CD14-positive monocyte (primary cell): ENCODE data around the gene GDF11. TPM values are rescaled to one million over a fixed set of nuclear protein-coding genes. Genes with fewer than 3 reads are reported as not detected.

Experiments
- DNase-seq, 3 donors: peaks; one replicate each; pipeline ENCODE4 v3.0.0-alpha.2; 2011 to 2022
- H2AFZ ChIP-seq: 2 replicates; pipeline ENCODE4 v1.6.0; 2012; ENCODE audit warnings: mild to moderate bottlenecking, low read depth, low read length, inconsistent platforms; ENCODE audit not compliant: insufficient read depth, poor library complexity, severe bottlenecking
- H3K27ac ChIP-seq, 2 donors: 1 replicate in 1 of 2; 2 replicates in 1 of 2; pipeline ENCODE4 v1.5.1; 2012 to 2013; ENCODE audit warnings: low read length in 2 of 2, control low read depth in 1 of 2, inconsistent platforms in 1 of 2, low read depth in 1 of 2, mild to moderate bottlenecking in 1 of 2
- H3K27me3 ChIP-seq, 2 donors: one replicate each; pipeline versions ENCODE4 v1.6.0 to v1.6.1; 2011 to 2013; ENCODE audit warnings: low read length in 2 of 2; ENCODE audit not compliant: control insufficient read depth in 2 of 2, insufficient read depth in 2 of 2
- H3K36me3 ChIP-seq, 2 donors: replicated peaks in 1 of 2; 1 replicate in 1 of 2; 2 replicates in 1 of 2; pipeline versions ENCODE4 v1.5.1 to v1.6.1; 2012 to 2013; ENCODE audit warnings: low read length in 2 of 2, control low read depth in 1 of 2, inconsistent platforms in 1 of 2, mild to moderate bottlenecking in 1 of 2; ENCODE audit not compliant: insufficient read depth in 2 of 2, control insufficient read depth in 1 of 2
- H3K4me1 ChIP-seq, 2 donors: 1 replicate in 1 of 2; 2 replicates in 1 of 2; pipeline versions ENCODE4 v1.5.1 to v1.6.1; 2012 to 2013; ENCODE audit warnings: low read length in 2 of 2, control low read depth in 1 of 2, inconsistent platforms in 1 of 2, mild to moderate bottlenecking in 1 of 2, moderate library complexity in 1 of 2; ENCODE audit not compliant: insufficient read depth in 2 of 2, control insufficient read depth in 1 of 2
- H3K4me2 ChIP-seq: replicated peaks from 2 replicates; pipeline ENCODE3; 2012; ENCODE audit warnings: low read length, moderate library complexity, mild to moderate bottlenecking; ENCODE audit not compliant: poor library complexity, severe bottlenecking; ENCODE audit errors: extremely low read depth
- H3K4me3 ChIP-seq, 3 experiments: fragments of 200-600 bp in 1 of 3; sonication (generic) in 1 of 3; replicated peaks in 1 of 3; 1 replicate in 2 of 3; 2 replicates in 1 of 3; pipeline ENCODE4 v1.5.1; 2011 to 2013; ENCODE audit warnings: low read length in 3 of 3, mild to moderate bottlenecking in 3 of 3, control low read depth in 2 of 3, low read depth in 2 of 3, inconsistent platforms in 1 of 3, moderate library complexity in 1 of 3
- H3K79me2 ChIP-seq: 2 replicates; pipeline ENCODE4 v1.6.0; 2012; ENCODE audit warnings: mild to moderate bottlenecking, control low read depth, inconsistent platforms, low read length, moderate library complexity; ENCODE audit not compliant: insufficient read depth
- H3K9ac ChIP-seq: 2 replicates; pipeline ENCODE4 v1.6.0; 2017; ENCODE audit warnings: low read length, mild to moderate bottlenecking; ENCODE audit not compliant: insufficient read depth, poor library complexity, severe bottlenecking
- H3K9me3 ChIP-seq, 2 donors: replicated peaks in 1 of 2; 1 replicate in 1 of 2; 2 replicates in 1 of 2; pipeline versions ENCODE4 v1.5.1 to v1.6.1; 2012 to 2013; ENCODE audit warnings: low read length in 2 of 2, control low read depth in 1 of 2; ENCODE audit not compliant: control insufficient read depth in 1 of 2, insufficient read depth in 1 of 2
- H4K20me1 ChIP-seq: 2 replicates; pipeline ENCODE4 v1.6.0; 2012; ENCODE audit warnings: mild to moderate bottlenecking, low read length, control low read depth, moderate library complexity; ENCODE audit not compliant: insufficient read depth
- H3K27ac Mint-ChIP-seq, 7 donors: one replicate each; pipeline ENCODE4 v1.8.0; 2020; ENCODE audit warnings: mild to moderate bottlenecking in 7 of 7, mixed read lengths in 7 of 7, moderate library complexity in 6 of 7, inconsistent platforms in 2 of 7
- H3K27me3 Mint-ChIP-seq, 3 donors: one replicate each; pipeline ENCODE4 v1.8.0; 2021 to 2022; ENCODE audit warnings: low read depth in 3 of 3, mild to moderate bottlenecking in 3 of 3, mixed read lengths in 3 of 3, moderate library complexity in 3 of 3, inconsistent platforms in 1 of 3
- H3K36me3 Mint-ChIP-seq, 2 donors: one replicate each; pipeline ENCODE4 v1.8.0; 2020; ENCODE audit warnings: mixed read lengths in 2 of 2, inconsistent platforms in 1 of 2, mild to moderate bottlenecking in 1 of 2
- H3K4me1 Mint-ChIP-seq: one replicate; pipeline ENCODE4 v1.8.0; 2020; ENCODE audit warnings: mild to moderate bottlenecking, mixed read lengths
- H3K4me3 Mint-ChIP-seq, 2 donors: one replicate each; pipeline ENCODE4 v1.8.0; 2020; ENCODE audit warnings: mild to moderate bottlenecking in 2 of 2, mixed read lengths in 2 of 2, moderate library complexity in 1 of 2
- H3K9me3 Mint-ChIP-seq, 7 donors: one replicate each; pipeline ENCODE4 v1.8.0; 2020 to 2022; ENCODE audit warnings: mixed read lengths in 7 of 7, mild to moderate bottlenecking in 6 of 7, moderate library complexity in 6 of 7, inconsistent platforms in 2 of 7
- CTCF ChIP-seq: fragments of 200-600 bp; IDR thresholded peaks from one replicate; pipeline ENCODE4 v1.8.0; 2022; ENCODE audit warnings: antibody characterized with exemption, mild to moderate bottlenecking
- WGBS: methylation state at CpG from one replicate; pipeline ENCODE4 v1.1.5; 2013; ENCODE audit warnings: missing lambda C conversion rate; ENCODE audit not compliant: insufficient coverage; 5-methylcytosine and 5-hydroxymethylcytosine counted together
- intact Hi-C, 2 donors: fragments of 100-400 bp; cut with micrococcal nuclease; formaldehyde crosslinking; loops; one replicate each; pipeline versions ENCODE4 v1.15.0 to v1.15.1; 2023
- polyA plus RNA-seq, 3 donors: library from polyadenylated mRNA; depleted of rRNA in 1 of 3; unstranded in 2 of 3; stranded (reverse) in 1 of 3; fragments of 300-500 nt in 2 of 3; fragments of >200 nt in 1 of 3; fragmentation: Illumina TruSeq in 2 of 3; gene quantifications; 1 replicate in 2 of 3; 2 replicates in 1 of 3; pipeline ENCODE4 v1.2.3, GENCODE V29; 2012 to 2021

GDF11 gene
- polyA plus RNA-seq, 3 donors = 0.08 to 0.09 (median 0.09) TPM

- Histone ChIP-seq H3K4me3 (no peak overlapping the region), H3K4me2 (no peak overlapping the region), H3K9ac (no peak overlapping the region), H3K27ac (no peak overlapping the region), H2AFZ (no peak overlapping the region), H3K36me3 (peaks cover 81 to 98% of the 10 kb centered on the region in 2 donors), H4K20me1 (no peaks in the 10 kb centered on the region), H3K9me3 (no peaks in the 10 kb centered on the region), H3K27me3 (no peaks in the 10 kb centered on the region), H3K79me2 (no peaks in the 10 kb centered on the region), H3K4me1 (no peaks in the 10 kb centered on the region)
- no peaks in the 10 kb centered on the region for H3K9me3 Mint-ChIP-seq
- H3K4me1 Mint-ChIP-seq = no peaks in the 10 kb centered on the region
- peaks cover 78 to 94% of the 10 kb centered on the region in 2 donors for H3K36me3 Mint-ChIP-seq
- intact Hi-C loops = no loop called here
- no peak for TF ChIP-seq CTCF
- peaks cover 0 to 3% (median 0%) of the 10 kb centered on the region in 3 donors for H3K27me3 Mint-ChIP-seq
- no peak for DNase-seq
- no peak overlapping the region for H3K4me3 Mint-ChIP-seq
- 100% methylated on average over 1 of the region's 2 CpGs for WGBS
- peak overlapping the region in 2 of 7 donors; percentile 26 to 50 for H3K27ac Mint-ChIP-seq
Measured at GRCh38 chr12:55789171-55789570, 46.2 kb downstream of the GDF11 start.

GRCh38 chr12:55789893-55790292 lies 47.0 kb downstream of the GDF11 start:
- Histone ChIP-seq H3K27me3 (no peaks in the 10 kb centered on the region), H3K4me1 (no peaks in the 10 kb centered on the region), H3K9ac (no peak overlapping the region), H3K4me3 (no peak overlapping the region), H3K79me2 (no peaks in the 10 kb centered on the region), H4K20me1 (peaks cover 6% of the 10 kb centered on the region), H3K4me2 (no peak overlapping the region), H2AFZ (no peak overlapping the region), H3K36me3 (peaks cover 81 to 98% of the 10 kb centered on the region in 2 donors), H3K9me3 (no peaks in the 10 kb centered on the region), H3K27ac (no peak overlapping the region)
- WGBS = 100% methylated on average over 1 of the region's 4 CpGs
- H3K36me3 Mint-ChIP-seq = peaks cover 76 to 94% of the 10 kb centered on the region in 2 donors
- H3K27me3 Mint-ChIP-seq = peaks cover 0 to 3% (median 0%) of the 10 kb centered on the region in 3 donors
- H3K9me3 Mint-ChIP-seq = no peaks in the 10 kb centered on the region
- no peak overlapping the region for H3K4me3 Mint-ChIP-seq
- no peak for TF ChIP-seq CTCF
- H3K4me1 Mint-ChIP-seq = no peaks in the 10 kb centered on the region
- DNase-seq = no peak
- H3K27ac Mint-ChIP-seq = no peak overlapping the region
- intact Hi-C loops = no loop called here
